Measurements from ENCODE around the gene IGFL3. TPM values are rescaled to one million over a fixed set of nuclear protein-coding genes. Genes with fewer than 3 reads are reported as not detected.
A peak's percentile ranks its signal among the peaks of the same experiment; 100 is the strongest.

Gene IGFL3
- total RNA-seq, 1 donor from 2014 or later = not detected

DNA sequence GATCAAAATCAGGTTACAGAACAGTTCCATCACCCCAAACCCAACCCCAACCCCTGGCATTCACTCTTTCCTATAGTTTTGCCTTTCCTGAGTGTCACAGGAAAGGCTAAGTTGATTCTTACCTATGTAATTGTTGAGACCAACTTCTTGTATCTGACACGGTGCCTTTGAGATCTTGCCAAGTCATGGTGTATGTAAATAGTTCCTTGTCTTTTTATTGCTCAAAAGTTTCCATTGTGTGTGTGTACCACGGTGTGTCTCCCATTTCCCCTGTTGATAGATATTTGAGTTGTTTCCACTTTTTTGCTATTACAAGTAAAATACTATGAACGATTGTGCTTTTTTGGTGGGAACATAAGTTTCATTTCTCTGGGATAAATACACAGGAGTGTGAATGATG, 20.3 kb upstream of the IGFL3 start:
- Mint-ChIP-seq H3K9me3 (no peaks in the 10 kb centered on the region), H3K27ac (no peak overlapping the region), H3K4me3 (no peak overlapping the region), H3K27me3 (ENCODE audit: low read depth) (no peaks in the 10 kb centered on the region), H3K36me3 (no peaks in the 10 kb centered on the region), H3K4me1 (peaks cover 34% of the 10 kb centered on the region)
- TF ChIP-seq, protein P1, sequence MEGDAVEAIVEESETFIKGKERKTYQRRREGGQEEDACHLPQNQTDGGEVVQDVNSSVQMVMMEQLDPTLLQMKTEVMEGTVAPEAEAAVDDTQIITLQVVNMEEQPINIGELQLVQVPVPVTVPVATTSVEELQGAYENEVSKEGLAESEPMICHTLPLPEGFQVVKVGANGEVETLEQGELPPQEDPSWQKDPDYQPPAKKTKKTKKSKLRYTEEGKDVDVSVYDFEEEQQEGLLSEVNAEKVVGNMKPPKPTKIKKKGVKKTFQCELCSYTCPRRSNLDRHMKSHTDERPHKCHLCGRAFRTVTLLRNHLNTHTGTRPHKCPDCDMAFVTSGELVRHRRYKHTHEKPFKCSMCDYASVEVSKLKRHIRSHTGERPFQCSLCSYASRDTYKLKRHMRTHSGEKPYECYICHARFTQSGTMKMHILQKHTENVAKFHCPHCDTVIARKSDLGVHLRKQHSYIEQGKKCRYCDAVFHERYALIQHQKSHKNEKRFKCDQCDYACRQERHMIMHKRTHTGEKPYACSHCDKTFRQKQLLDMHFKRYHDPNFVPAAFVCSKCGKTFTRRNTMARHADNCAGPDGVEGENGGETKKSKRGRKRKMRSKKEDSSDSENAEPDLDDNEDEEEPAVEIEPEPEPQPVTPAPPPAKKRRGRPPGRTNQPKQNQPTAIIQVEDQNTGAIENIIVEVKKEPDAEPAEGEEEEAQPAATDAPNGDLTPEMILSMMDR (IDR thresholded peaks at IDR 0.05; ENCODE audit: unreplicated experiment) = no peak
- DNase-seq (ENCODE audit: low spot score in 2 of 2, unreplicated experiment in 2 of 2) = no peak

DNA sequence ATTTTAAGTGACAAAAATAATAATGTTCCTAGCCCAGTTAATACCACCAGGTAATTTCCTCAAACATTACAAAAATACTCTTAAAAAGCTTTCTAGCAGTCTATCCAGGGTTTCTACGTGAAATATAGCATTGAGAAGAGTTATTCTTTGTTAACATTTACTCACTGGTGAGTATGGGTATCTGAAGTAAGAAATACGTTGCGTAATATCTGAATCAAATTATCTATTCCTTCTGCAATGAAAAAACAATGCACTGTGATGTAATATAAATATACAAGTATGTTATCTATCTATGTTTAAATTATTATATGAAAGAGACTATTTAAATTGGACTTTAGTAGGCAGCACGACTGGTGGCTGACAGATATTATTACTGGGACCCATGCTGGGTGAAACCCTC, 17.8 kb upstream of the IGFL3 start:
- Mint-ChIP-seq H3K4me3 (no peak overlapping the region), H3K36me3 (no peaks in the 10 kb centered on the region), H3K9me3 (no peaks in the 10 kb centered on the region), H3K4me1 (peaks cover 16% of the 10 kb centered on the region), H3K27me3 (ENCODE audit: low read depth) (no peaks in the 10 kb centered on the region), H3K27ac (no peak overlapping the region)
- TF ChIP-seq, protein P1 (IDR thresholded peaks at IDR 0.05; ENCODE audit: unreplicated experiment) = no peak
- no peak for DNase-seq (ENCODE audit: low spot score in 2 of 2, unreplicated experiment in 2 of 2)

DNA sequence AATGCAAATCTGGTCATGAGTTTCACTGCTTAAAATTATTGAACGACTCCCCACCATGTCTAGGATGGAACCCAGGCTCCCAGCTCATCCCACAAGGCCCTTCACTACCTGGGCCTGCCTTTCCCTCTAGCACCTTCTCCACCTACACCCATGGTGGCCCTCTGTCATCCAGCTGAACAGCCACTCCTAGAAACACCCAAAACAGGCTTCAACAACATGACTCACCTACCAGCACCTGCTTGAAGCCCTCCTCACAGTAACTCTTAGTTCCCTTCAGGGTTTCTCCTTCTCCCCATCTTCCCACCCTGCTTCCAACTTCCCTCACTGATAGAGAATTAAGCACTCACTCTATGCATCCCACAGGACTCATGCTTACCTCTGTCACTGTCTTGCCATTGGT, 16.9 kb upstream of the IGFL3 start:
- Mint-ChIP-seq H3K9me3 (peaks cover 5% of the 10 kb centered on the region), H3K4me3 (no peak overlapping the region), H3K27ac (peak overlapping the region; percentile 3), H3K36me3 (no peaks in the 10 kb centered on the region), H3K4me1 (peaks cover 8% of the 10 kb centered on the region), H3K27me3 (ENCODE audit: low read depth) (no peaks in the 10 kb centered on the region)
- DNase-seq (ENCODE audit: low spot score in 2 of 2, unreplicated experiment in 2 of 2) = no peak
- TF ChIP-seq, protein P1 (IDR thresholded peaks at IDR 0.05; ENCODE audit: unreplicated experiment) = no peak

DNA sequence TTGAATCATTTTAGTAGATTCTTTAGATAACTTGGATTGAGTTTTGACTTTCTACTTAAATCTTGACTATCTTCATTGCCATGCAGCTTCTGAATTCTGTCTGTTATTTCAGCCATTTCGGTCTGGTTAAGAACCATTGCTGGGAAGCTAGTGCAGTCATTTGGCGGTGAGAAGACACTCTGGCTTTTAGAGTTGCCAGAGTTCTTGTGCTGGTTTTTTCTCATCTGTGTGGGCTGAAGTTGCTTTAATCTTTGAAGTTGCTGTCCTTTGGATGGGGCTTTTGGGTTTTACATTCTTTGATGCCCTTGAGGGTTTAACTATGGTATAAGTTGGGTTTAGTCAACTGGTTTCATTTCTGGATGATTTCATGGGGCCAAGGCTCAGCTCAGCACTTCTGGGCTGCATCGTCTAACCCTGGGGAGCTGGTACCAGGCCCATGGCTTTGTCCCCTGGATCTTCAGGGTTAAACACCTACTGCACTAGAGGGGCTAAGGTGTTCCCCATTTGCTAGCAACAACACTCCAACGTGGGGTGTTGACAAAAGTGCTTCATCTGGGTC, 13.5 kb upstream of the IGFL3 start:
- Mint-ChIP-seq H3K4me3 (no peak overlapping the region), H3K27ac (no peak overlapping the region), H3K36me3 (peaks cover 12% of the 10 kb centered on the region), H3K9me3 (peaks cover 21% of the 10 kb centered on the region), H3K4me1 (peaks cover 20% of the 10 kb centered on the region), H3K27me3 (ENCODE audit: low read depth) (no peaks in the 10 kb centered on the region)
- DNase-seq (ENCODE audit: low spot score in 2 of 2, unreplicated experiment in 2 of 2) = no peak
- TF ChIP-seq, protein P1 (IDR thresholded peaks at IDR 0.05; ENCODE audit: unreplicated experiment) = no peak

DNA sequence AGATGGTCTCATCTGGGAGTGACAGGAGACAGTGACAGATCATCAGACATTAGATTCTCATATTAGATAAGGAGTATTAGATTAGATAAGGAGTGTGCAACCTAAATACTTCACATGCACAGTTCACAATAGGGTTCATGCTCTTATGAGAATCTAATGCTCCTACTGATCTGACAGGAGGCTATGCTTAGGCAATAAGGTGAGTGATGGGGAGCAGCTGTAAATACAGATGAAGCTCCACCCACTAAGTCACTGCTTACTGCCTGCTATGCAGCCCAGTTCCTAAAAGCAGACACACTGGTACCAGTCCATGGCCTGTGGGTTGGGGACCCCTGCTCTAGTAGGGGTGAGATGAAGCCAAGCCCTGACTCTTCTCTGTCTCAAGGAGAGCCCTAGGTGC, 10.0 kb upstream of the IGFL3 start:
- no peaks in the 10 kb centered on the region for H3K27me3 Mint-ChIP-seq (ENCODE audit: low read depth)
- H3K9me3 Mint-ChIP-seq = peaks cover 31% of the 10 kb centered on the region
- no peak for DNase-seq (ENCODE audit: low spot score in 2 of 2, unreplicated experiment in 2 of 2)
- TF ChIP-seq, protein P1 (IDR thresholded peaks at IDR 0.05; ENCODE audit: unreplicated experiment) = no peak
- peaks cover 16% of the 10 kb centered on the region for H3K36me3 Mint-ChIP-seq
- H3K4me1 Mint-ChIP-seq = peaks cover 22% of the 10 kb centered on the region
- no peak overlapping the region for H3K4me3 Mint-ChIP-seq
- H3K27ac Mint-ChIP-seq = no peak overlapping the region

DNA sequence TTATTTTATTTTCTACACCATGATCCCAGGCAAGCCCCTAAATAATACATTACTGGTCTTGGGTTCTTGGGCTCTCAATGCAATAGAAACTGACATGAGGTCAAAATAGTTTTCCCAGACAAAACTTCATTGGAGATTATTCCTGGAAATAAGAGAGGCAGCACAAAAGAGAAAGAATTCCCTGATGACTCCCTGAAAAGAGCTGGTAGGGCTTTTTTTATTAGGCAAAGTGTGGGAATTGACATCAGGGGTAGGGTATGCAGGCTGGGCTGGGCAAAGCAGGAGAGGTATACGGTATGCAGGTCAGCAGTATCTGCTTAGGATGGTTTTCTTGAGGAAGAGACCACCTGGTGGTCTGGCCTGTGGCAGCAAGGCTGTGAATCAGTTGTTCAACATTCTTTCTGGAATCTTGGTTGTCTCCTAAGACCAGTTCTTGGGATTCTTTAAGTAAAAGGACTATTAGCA, 9.3 kb upstream of the IGFL3 start:
- Mint-ChIP-seq H3K4me3 (no peak overlapping the region), H3K36me3 (peaks cover 16% of the 10 kb centered on the region), H3K9me3 (peaks cover 37% of the 10 kb centered on the region), H3K27ac (peak overlapping the region; percentile 94), H3K4me1 (peaks cover 22% of the 10 kb centered on the region), H3K27me3 (ENCODE audit: low read depth) (no peaks in the 10 kb centered on the region)
- DNase-seq (ENCODE audit: low spot score in 2 of 2, unreplicated experiment in 2 of 2) = no peak
- TF ChIP-seq, protein P1 (IDR thresholded peaks at IDR 0.05; ENCODE audit: unreplicated experiment) = no peak
